A549 (cell line): ENCODE data around the gene AGTPBP1. TPM values are rescaled to one million over a fixed set of nuclear protein-coding genes. Genes with fewer than 3 reads are reported as not detected.
A peak's percentile ranks its signal among the peaks of the same experiment; 100 is the strongest.

Experiments used
- ATAC-seq, 2 experiments: fragments of 200-7000 bp in 1 of 2; fragments of >200 bp in 1 of 2; cut with Nextera tagmentation in 1 of 2; cut with Tn5 transposase in 1 of 2; 3 replicates each; pipeline versions ENCODE4 v1.8.0 to v1.9.1; 2018 to 2020; ENCODE audit warnings: mild to moderate bottlenecking in 1 of 2, moderate library complexity in 1 of 2
- CTCF ChIA-PET: fragments of 300-600 bp; sonication (Branson Sonifier 250); formaldehyde crosslinking; extraction: SDS; loops from one replicate; lab custom pipeline; 2021; ENCODE audit warnings: antibody characterized with exemption, inconsistent platforms; lab: Yijun Ruan, JAX
- POLR2A ChIA-PET: fragments of 350-600 bp; formaldehyde crosslinking; extraction: SDS; loops from one replicate; lab custom pipeline; 2021; ENCODE audit warnings: antibody characterized with exemption, inconsistent platforms; lab: Yijun Ruan, JAX
- DNase-seq, 2 experiments: peaks; one replicate each; pipeline versions ENCODE4 v3.0.0 to v3.0.0-alpha.2; 2011 to 2016; ENCODE audit warnings: low read depth in 1 of 2, low spot score in 1 of 2
- FAIRE-seq: peaks from 2 replicates; lab custom pipeline; 2011; peaks lifted over from hg19 to GRCh38; lab: Jason Lieb, UNC
- H3K27ac ChIP-seq, 2 experiments: fragments of >200 bp; sonication (Bioruptor Twin); formaldehyde crosslinking; 3 replicates each; pipeline ENCODE4 v1.5.1; 2016 to 2017
- H3K4me1 ChIP-seq: fragments of >200 bp; sonication (Bioruptor Twin); formaldehyde crosslinking; 3 replicates; pipeline ENCODE4 v1.6.1; 2016
- H3K4me2 ChIP-seq: fragments of >200 bp; sonication (Bioruptor Twin); formaldehyde crosslinking; 3 replicates; pipeline ENCODE4 v1.6.1; 2016
- H3K4me3 ChIP-seq: fragments of >200 bp; sonication (Bioruptor Twin); formaldehyde crosslinking; 3 replicates; pipeline ENCODE4 v1.5.1; 2016
- H3K9me3 ChIP-seq: fragments of >200 bp; sonication (Bioruptor Twin); formaldehyde crosslinking; 3 replicates; pipeline ENCODE4 v1.6.1; 2016
- CBX2 ChIP-seq: fragments of 200-600 bp; sonication (generic); IDR thresholded peaks from 2 replicates; pipeline ENCODE4 v1.6.1; 2016; ENCODE audit warnings: low read depth, mild to moderate bottlenecking, borderline replicate concordance
- CBX8 ChIP-seq: fragments of 200-600 bp; sonication (generic); IDR thresholded peaks from 2 replicates; pipeline ENCODE4 v1.6.1; 2016
- CEBPB ChIP-seq, 2 experiments: fragments of >200 bp in 1 of 2; sonication (Bioruptor Twin) in 1 of 2; formaldehyde crosslinking in 1 of 2; IDR thresholded peaks; 2 replicates each; pipeline ENCODE4 v1.6.1; 2012 to 2016
- CHD4 ChIP-seq: fragments of 200-600 bp; sonication (generic); IDR thresholded peaks from 2 replicates; pipeline ENCODE4 v1.6.1; 2016; ENCODE audit warnings: antibody characterized with exemption, mild to moderate bottlenecking, borderline replicate concordance
- FOXS1 ChIP-seq: fragments of 250-450 bp; sonication (Bioruptor Pico); IDR thresholded peaks from 2 replicates; pipeline ENCODE4 v1.5.0; 2020; ENCODE audit warnings: mild to moderate bottlenecking, moderate library complexity
- HDAC2 ChIP-seq: fragments of 200-600 bp; sonication (generic); IDR thresholded peaks from 2 replicates; pipeline ENCODE4 v1.6.1; 2016
- HOXA7 ChIP-seq: fragments of 250-450 bp; sonication (Bioruptor Pico); IDR thresholded peaks from 2 replicates; pipeline ENCODE4 v1.5.0; 2020; ENCODE audit warnings: mild to moderate bottlenecking, moderate library complexity
- JUN ChIP-seq, 2 experiments: fragments of >200 bp; sonication (Bioruptor Twin); formaldehyde crosslinking; IDR thresholded peaks; 2 replicates in 1 of 2; 3 replicates in 1 of 2; pipeline ENCODE4 v1.6.1; 2016 to 2017
- JUNB ChIP-seq: fragments of >200 bp; sonication (Bioruptor Twin); formaldehyde crosslinking; IDR thresholded peaks from 2 replicates; pipeline ENCODE4 v1.6.1; 2016
- MAFK ChIP-seq: fragments of 450-650 bp; IDR thresholded peaks from 2 replicates; pipeline ENCODE4 v1.6.1; 2014; ENCODE audit not compliant: partially characterized antibody
- NFE2L2 ChIP-seq: fragments of 150-350 bp; conservative IDR thresholded peaks from 2 replicates; pipeline ENCODE4 v1.6.1; 2014; ENCODE audit warnings: low read length
- PHF8 ChIP-seq: fragments of 200-600 bp; sonication (generic); IDR thresholded peaks from 2 replicates; pipeline ENCODE4 v1.6.1; 2016; ENCODE audit warnings: low read depth, mild to moderate bottlenecking, antibody characterized with exemption, moderate library complexity, borderline replicate concordance
- RAD21 ChIP-seq, 2 experiments: fragments of >200 bp in 1 of 2; sonication (Bioruptor Twin) in 1 of 2; formaldehyde crosslinking in 1 of 2; IDR thresholded peaks in 1 of 2; conservative IDR thresholded peaks in 1 of 2; 2 replicates in 1 of 2; 3 replicates in 1 of 2; pipeline ENCODE4 v1.6.1; 2012 to 2018; ENCODE audit warnings: inconsistent platforms in 1 of 2
- RARB ChIP-seq: fragments of 250-450 bp; sonication (Bioruptor Pico); IDR thresholded peaks from 2 replicates; pipeline ENCODE4 v1.8.0; 2021; ENCODE audit warnings: mild to moderate bottlenecking, moderate library complexity
- RCOR1 ChIP-seq: fragments of 150-350 bp; IDR thresholded peaks from 2 replicates; pipeline ENCODE4 v1.6.1; 2014; ENCODE audit warnings: antibody characterized with exemption, low read length, low read depth
- RFX5 ChIP-seq: fragments of 450-650 bp; IDR thresholded peaks from 2 replicates; pipeline ENCODE4 v1.7.1; 2014; ENCODE audit warnings: antibody characterized with exemption, mild to moderate bottlenecking, moderate library complexity
- ZFP36 ChIP-seq: fragments of 450-650 bp; IDR thresholded peaks from 2 replicates; pipeline ENCODE4 v1.6.1; 2014; ENCODE audit warnings: borderline replicate concordance; ENCODE audit not compliant: partially characterized antibody
- ZSCAN20 ChIP-seq: fragments of 250-450 bp; sonication (Bioruptor Pico); IDR thresholded peaks from 2 replicates; pipeline ENCODE4 v1.8.0; 2022; ENCODE audit warnings: mild to moderate bottlenecking, moderate library complexity
- WGBS: methylation state at CpG from one replicate; pipeline ENCODE4 v1.1.6; 2017; ENCODE audit errors: missing lambda C conversion rate; 5-methylcytosine and 5-hydroxymethylcytosine counted together
- polyA plus RNA-seq, 4 experiments: library from polyadenylated mRNA; depleted of rRNA in 3 of 4; stranded (reverse); fragments of >200 nt; fragmentation: RNase III in 1 of 4; extraction: RNeasy Plus Mini Kit Qiagen cat#74134 plus additional on column Dnase treatment in 1 of 4; gene quantifications; 2 replicates in 3 of 4; 3 replicates in 1 of 4; pipeline ENCODE4 v1.2.3, GENCODE V29; 2011 to 2017
- TF ChIP-seq, protein P1 (sequence below): fragments of >200 bp; sonication (Bioruptor Twin); formaldehyde crosslinking; IDR thresholded peaks from 3 replicates; pipeline ENCODE4 v1.6.1; 2016
- TF ChIP-seq, protein P2 (sequence below): fragments of 250-450 bp; sonication (Bioruptor Pico); IDR thresholded peaks from 2 replicates; pipeline ENCODE4 v1.5.0; 2021; ENCODE audit warnings: mild to moderate bottlenecking, moderate library complexity, borderline replicate concordance
- TF ChIP-seq, protein P3 (sequence below): fragments of 450-650 bp; IDR thresholded peaks from 2 replicates; pipeline ENCODE4 v1.6.1; 2014; ENCODE audit warnings: antibody characterized with exemption
- TF ChIP-seq, protein P4 (sequence below): fragments of >200 bp; sonication (Bioruptor Twin); formaldehyde crosslinking; IDR thresholded peaks from 3 replicates; pipeline ENCODE4 v1.5.1; 2016

Gene AGTPBP1
- polyA plus RNA-seq, 2 of the 4 experiments (the other 2 are of a cell fraction), result 8.9 to 18.8 TPM

DNA sequence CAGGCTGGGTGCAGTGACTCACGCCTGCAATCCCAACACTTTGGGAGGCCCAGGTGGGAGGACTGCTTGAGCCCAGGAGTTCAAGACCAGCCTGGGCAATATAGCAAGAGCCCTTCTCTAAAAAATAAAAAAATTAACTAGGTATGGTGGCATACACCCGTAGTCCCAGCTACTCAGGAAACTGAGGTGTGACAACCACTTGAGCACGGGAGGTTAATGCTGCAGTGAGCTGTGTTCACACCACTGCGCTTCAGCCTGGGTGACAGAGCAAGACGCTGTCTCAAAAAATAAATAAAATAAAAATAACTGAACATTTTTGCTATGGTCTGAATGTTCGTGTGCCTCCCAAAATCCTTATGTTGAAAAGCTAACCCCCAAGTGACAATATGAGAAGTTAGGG, 24.5 kb downstream of the AGTPBP1 start:
- H3K4me1 ChIP-seq, result no peaks in the 10 kb centered on the region
- DNase-seq, result no peak
- no peak overlapping the region for H3K4me2 ChIP-seq
- CTCF ChIA-PET, result interaction anchor here (0.6 to 2.0 kb wide), 3 partner anchors 19 to 986 kb away, joined by 3 to 5 read pairs (median 3); no protein-coding TSS in a partner anchor
- TF ChIP-seq ZSCAN20 (CRISPR knock-in tag) (no peak), RARB (CRISPR knock-in tag) (no peak), RAD21 (conservative IDR thresholded peaks at IDR 0.05 in 1 of 2, IDR thresholded peaks at IDR 0.05 in 1 of 2) (no peak), RCOR1 (no peak), CHD4 (no peak), NFE2L2 (no peak), ZFP36 (no peak), HOXA7 (no peak), FOXS1 (CRISPR knock-in tag) (no peak), MAFK (no peak), JUN (IDR thresholded peaks at IDR 0.05) (no peak), CBX2 (no peak), RFX5 (no peak), CEBPB (IDR thresholded peaks at IDR 0.05) (no peak), PHF8 (no peak), JUNB (no peak), CBX8 (no peak), HDAC2 (no peak)
- TF ChIP-seq, protein P1, sequence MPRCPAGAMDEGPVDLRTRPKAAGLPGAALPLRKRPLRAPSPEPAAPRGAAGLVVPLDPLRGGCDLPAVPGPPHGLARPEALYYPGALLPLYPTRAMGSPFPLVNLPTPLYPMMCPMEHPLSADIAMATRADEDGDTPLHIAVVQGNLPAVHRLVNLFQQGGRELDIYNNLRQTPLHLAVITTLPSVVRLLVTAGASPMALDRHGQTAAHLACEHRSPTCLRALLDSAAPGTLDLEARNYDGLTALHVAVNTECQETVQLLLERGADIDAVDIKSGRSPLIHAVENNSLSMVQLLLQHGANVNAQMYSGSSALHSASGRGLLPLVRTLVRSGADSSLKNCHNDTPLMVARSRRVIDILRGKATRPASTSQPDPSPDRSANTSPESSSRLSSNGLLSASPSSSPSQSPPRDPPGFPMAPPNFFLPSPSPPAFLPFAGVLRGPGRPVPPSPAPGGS, result no peak
- TF ChIP-seq, protein P2, sequence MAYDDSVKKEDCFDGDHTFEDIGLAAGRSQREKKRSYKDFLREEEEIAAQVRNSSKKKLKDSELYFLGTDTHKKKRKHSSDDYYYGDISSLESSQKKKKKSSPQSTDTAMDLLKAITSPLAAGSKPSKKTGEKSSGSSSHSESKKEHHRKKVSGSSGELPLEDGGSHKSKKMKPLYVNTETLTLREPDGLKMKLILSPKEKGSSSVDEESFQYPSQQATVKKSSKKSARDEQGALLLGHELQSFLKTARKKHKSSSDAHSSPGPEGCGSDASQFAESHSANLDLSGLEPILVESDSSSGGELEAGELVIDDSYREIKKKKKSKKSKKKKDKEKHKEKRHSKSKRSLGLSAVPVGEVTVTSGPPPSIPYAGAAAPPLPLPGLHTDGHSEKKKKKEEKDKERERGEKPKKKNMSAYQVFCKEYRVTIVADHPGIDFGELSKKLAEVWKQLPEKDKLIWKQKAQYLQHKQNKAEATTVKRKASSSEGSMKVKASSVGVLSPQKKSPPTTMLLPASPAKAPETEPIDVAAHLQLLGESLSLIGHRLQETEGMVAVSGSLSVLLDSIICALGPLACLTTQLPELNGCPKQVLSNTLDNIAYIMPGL (CRISPR knock-in tag), result no peak
- TF ChIP-seq, all 56 proteins: peak for 0
- Histone ChIP-seq H3K4me3 (no peak overlapping the region), H3K27ac (no peak overlapping the region), H3K9me3 (no peaks in the 10 kb centered on the region)
- FAIRE-seq (no peak), ATAC-seq (no peak)
- 92% methylated on average over 6 of the region's 6 CpGs for WGBS
- POLR2A ChIA-PET, result no interaction called here

DNA sequence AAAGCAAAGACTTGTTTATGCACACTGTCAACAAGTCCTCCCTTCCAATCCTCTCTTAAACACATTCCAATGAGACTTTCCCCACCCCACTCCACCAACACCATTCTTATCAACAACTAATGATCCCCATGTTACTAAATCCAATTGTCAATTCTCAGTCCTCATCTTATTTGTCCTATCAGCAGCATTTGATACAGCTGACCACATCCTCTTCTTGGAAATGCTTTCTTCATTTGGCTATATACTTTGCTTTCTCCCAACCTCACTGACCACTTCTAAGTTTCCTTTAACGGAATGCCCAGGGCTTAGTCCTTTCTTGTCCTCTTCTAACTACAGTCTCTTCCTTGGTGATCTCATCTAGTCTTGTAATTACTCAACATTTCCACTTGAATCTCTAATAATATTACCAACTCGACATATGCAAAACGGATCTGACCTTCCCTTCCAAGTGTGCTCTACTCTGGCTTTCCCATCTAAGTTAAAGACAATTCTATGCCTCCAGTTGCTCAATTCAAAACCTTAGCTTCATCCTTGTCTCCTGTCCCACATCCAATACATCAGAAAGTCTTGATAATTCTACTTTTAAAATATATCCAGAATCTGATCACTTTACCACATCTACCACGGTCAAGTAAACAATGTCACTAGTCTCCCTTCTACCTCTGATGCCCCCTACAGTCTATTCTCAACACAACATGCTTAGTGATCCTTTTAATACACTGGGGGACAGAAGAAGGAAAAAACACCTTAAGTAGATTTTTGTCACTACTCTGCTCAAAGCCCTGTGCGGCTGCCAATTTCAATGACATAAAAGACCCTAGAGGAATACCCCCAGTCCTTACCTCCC, 25.5 kb downstream of the AGTPBP1 start:
- FAIRE-seq, result no peak
- peak; percentile 54; a peak in 2 of 6 replicates for ATAC-seq
- 88% methylated on average over 5 of the region's 5 CpGs for WGBS

More for the DNA sequence above, 25.5 kb downstream of the AGTPBP1 start:
- no peak overlapping the region for H3K4me3 ChIP-seq
- POLR2A ChIA-PET, result no interaction called here
- no peaks in the 10 kb centered on the region for H3K9me3 ChIP-seq
- H3K27ac ChIP-seq, result no peak overlapping the region
- CTCF ChIA-PET, result interaction anchor here (1.1 to 2.4 kb wide), 4 partner anchors 16 to 24 kb away, joined by 3 to 13 read pairs (median 5); no protein-coding TSS in a partner anchor
- DNase-seq, result no peak
- TF ChIP-seq, protein P3, sequence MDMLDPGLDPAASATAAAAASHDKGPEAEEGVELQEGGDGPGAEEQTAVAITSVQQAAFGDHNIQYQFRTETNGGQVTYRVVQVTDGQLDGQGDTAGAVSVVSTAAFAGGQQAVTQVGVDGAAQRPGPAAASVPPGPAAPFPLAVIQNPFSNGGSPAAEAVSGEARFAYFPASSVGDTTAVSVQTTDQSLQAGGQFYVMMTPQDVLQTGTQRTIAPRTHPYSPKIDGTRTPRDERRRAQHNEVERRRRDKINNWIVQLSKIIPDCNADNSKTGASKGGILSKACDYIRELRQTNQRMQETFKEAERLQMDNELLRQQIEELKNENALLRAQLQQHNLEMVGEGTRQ, result no peak
- TF ChIP-seq, protein P4, sequence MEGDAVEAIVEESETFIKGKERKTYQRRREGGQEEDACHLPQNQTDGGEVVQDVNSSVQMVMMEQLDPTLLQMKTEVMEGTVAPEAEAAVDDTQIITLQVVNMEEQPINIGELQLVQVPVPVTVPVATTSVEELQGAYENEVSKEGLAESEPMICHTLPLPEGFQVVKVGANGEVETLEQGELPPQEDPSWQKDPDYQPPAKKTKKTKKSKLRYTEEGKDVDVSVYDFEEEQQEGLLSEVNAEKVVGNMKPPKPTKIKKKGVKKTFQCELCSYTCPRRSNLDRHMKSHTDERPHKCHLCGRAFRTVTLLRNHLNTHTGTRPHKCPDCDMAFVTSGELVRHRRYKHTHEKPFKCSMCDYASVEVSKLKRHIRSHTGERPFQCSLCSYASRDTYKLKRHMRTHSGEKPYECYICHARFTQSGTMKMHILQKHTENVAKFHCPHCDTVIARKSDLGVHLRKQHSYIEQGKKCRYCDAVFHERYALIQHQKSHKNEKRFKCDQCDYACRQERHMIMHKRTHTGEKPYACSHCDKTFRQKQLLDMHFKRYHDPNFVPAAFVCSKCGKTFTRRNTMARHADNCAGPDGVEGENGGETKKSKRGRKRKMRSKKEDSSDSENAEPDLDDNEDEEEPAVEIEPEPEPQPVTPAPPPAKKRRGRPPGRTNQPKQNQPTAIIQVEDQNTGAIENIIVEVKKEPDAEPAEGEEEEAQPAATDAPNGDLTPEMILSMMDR, result 0 out of 3 replicates have a peak, but pooled peaks have one; percentile 9
- TF ChIP-seq, all 56 proteins: peak for 1
- no peak overlapping the region for H3K4me2 ChIP-seq
- no peaks in the 10 kb centered on the region for H3K4me1 ChIP-seq
